Parathyroid adenoma (tissue), 2 donors: ENCODE results near the gene CFAP100.

Experiments
- H2AFZ ChIP-seq: fragments of 300-600 bp; sonication (generic); one replicate; pipeline ENCODE4 v1.7.0; 2017; ENCODE audit warnings: antibody characterized with exemption, mild to moderate bottlenecking
- H3K27ac ChIP-seq: fragments of 300-600 bp; sonication (generic); one replicate; pipeline ENCODE4 v1.7.0; 2017
- H3K27me3 ChIP-seq: fragments of 300-600 bp; sonication (generic); one replicate; pipeline ENCODE4 v1.7.0; 2017; ENCODE audit warnings: low read length; ENCODE audit not compliant: control insufficient read depth, insufficient read depth
- H3K36me3 ChIP-seq: fragments of 300-600 bp; sonication (generic); one replicate; pipeline ENCODE4 v1.7.0; 2017; ENCODE audit warnings: low read length; ENCODE audit not compliant: control insufficient read depth, insufficient read depth
- H3K4me1 ChIP-seq: fragments of 300-600 bp; sonication (generic); one replicate; pipeline ENCODE4 v1.7.0; 2017; ENCODE audit warnings: control low read depth
- H3K4me2 ChIP-seq: fragments of 300-600 bp; sonication (generic); one replicate; pipeline ENCODE4 v1.7.0; 2017; ENCODE audit warnings: low read length
- H3K4me3 ChIP-seq: fragments of 300-600 bp; sonication (generic); one replicate; pipeline ENCODE4 v1.7.0; 2017; ENCODE audit warnings: low read depth, low read length
- H3K79me2 ChIP-seq: fragments of 300-600 bp; sonication (generic); one replicate; pipeline ENCODE4 v1.7.0; 2017; ENCODE audit warnings: control low read depth
- H3K9ac ChIP-seq: fragments of 300-600 bp; sonication (generic); one replicate; pipeline ENCODE4 v1.7.0; 2017; ENCODE audit warnings: mild to moderate bottlenecking
- H3K9me3 ChIP-seq: fragments of 300-600 bp; sonication (generic); one replicate; pipeline ENCODE4 v1.7.0; 2017; ENCODE audit warnings: low read length; ENCODE audit not compliant: control insufficient read depth
- TF ChIP-seq, protein P1 (sequence below): fragments of 300-600 bp; sonication (generic); IDR thresholded peaks from one replicate; pipeline ENCODE4 v1.7.0; 2017; ENCODE audit warnings: antibody characterized with exemption, mild to moderate bottlenecking
- donor health status: primary hyperparathyroidism.

The CFAP100 gene

DNA sequence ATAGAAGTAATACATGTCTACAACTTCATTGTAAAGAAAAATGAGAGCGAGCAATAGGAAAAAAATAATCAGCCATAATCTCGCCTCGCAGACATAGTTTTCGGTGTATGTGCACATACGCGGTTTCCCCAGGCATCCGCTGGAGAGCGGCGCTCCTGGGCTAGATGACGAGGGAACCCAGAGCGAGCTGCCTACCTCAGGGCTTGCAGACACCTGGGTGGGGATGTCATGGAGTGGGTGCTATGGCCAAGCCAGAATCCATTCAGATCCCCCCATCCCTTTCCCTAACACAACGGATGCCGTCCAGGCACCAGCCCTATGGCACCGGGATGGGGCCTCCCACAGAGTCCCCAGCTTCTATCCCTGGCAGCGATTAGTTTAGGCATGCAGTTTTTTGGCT lies 4.5 kb upstream of the CFAP100 start:
- TF ChIP-seq, protein P1, sequence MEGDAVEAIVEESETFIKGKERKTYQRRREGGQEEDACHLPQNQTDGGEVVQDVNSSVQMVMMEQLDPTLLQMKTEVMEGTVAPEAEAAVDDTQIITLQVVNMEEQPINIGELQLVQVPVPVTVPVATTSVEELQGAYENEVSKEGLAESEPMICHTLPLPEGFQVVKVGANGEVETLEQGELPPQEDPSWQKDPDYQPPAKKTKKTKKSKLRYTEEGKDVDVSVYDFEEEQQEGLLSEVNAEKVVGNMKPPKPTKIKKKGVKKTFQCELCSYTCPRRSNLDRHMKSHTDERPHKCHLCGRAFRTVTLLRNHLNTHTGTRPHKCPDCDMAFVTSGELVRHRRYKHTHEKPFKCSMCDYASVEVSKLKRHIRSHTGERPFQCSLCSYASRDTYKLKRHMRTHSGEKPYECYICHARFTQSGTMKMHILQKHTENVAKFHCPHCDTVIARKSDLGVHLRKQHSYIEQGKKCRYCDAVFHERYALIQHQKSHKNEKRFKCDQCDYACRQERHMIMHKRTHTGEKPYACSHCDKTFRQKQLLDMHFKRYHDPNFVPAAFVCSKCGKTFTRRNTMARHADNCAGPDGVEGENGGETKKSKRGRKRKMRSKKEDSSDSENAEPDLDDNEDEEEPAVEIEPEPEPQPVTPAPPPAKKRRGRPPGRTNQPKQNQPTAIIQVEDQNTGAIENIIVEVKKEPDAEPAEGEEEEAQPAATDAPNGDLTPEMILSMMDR: no peak
- no peak overlapping the region for H3K9ac ChIP-seq
- H3K79me2 ChIP-seq: no peaks in the 10 kb centered on the region
- H2AFZ ChIP-seq: no peak overlapping the region
- no peaks in the 10 kb centered on the region for H3K36me3 ChIP-seq
- H3K4me3 ChIP-seq: no peak overlapping the region
- H3K4me1 ChIP-seq: peaks cover 22% of the 10 kb centered on the region
- H3K9me3 ChIP-seq: no peaks in the 10 kb centered on the region
- H3K27ac ChIP-seq: no peak overlapping the region
- no peaks in the 10 kb centered on the region for H3K27me3 ChIP-seq
- no peak overlapping the region for H3K4me2 ChIP-seq

DNA sequence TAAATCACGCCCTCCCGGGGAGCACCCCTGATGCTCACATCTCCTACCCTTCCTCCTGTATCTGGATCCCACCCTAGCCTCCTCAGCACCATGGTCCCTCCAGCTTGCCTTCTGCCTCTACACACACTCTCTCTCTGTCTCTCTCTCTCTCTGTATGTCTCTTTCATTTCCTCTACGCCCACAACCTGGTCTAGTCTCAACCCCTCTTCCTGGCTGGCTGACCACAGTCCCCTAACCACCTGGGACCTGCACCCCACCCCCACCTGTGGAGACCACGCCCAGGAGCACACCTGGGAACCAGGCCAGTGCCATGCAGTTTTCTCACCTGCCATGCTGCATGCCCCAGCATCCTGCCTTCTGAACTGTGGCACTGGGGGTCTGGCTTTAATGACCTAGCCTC lies 4.0 kb upstream of the CFAP100 start:
- Histone ChIP-seq H3K4me1 (peaks cover 22% of the 10 kb centered on the region), H3K79me2 (no peaks in the 10 kb centered on the region), H3K9ac (no peak overlapping the region), H3K27ac (no peak overlapping the region), H3K4me2 (no peak overlapping the region), H2AFZ (no peak overlapping the region), H3K4me3 (no peak overlapping the region), H3K27me3 (no peaks in the 10 kb centered on the region), H3K36me3 (no peaks in the 10 kb centered on the region), H3K9me3 (no peaks in the 10 kb centered on the region)
- TF ChIP-seq, protein P1: no peak

DNA sequence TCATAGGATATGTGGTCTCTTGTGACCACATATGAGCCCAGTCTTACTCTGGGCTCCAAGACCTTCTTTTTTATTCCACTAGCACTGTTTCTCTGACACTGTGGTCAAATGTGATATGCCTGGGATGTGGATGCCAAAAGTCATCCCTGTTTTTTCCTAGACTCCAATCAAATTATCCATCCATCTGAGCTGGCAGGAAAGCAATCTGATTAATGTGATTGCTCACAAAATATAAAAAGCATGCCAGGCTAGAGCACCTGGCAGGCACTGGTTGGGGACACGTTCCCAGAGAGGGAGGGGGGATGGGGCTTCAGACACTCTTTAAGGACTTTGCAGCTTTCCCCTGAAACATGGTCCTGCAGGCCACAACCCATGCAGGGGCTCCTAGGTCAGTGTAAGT lies 3.1 kb upstream of the CFAP100 start:
- Histone ChIP-seq H3K9ac (no peak overlapping the region), H3K79me2 (no peaks in the 10 kb centered on the region), H3K27ac (no peak overlapping the region), H3K27me3 (no peaks in the 10 kb centered on the region), H2AFZ (no peak overlapping the region), H3K4me2 (no peak overlapping the region), H3K9me3 (no peaks in the 10 kb centered on the region), H3K4me1 (peaks cover 22% of the 10 kb centered on the region), H3K36me3 (no peaks in the 10 kb centered on the region), H3K4me3 (no peak overlapping the region)
- TF ChIP-seq, protein P1: no peak

DNA sequence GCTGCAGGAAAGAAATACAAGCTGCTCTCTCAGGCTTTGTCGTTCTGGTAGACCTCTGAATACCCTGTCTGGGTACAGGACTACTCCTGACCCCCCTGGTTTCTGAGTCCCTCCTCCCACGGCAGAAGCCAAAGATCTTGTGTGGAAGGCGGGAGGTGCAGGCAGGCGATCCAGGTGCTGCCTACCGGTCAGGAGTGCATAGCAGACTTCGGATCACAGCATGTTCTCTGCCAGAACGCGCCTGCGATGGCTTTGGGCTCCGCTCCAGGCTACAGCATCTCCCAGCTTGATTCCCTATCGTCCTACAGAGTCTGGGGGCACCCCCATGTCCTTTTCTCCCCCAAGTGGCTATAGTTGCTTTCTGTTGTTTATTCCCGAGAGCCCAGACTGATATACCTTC lies 2.5 kb upstream of the CFAP100 start:
- peak overlapping the region; percentile 5 for H2AFZ ChIP-seq
- H3K79me2 ChIP-seq: no peaks in the 10 kb centered on the region
- H3K9me3 ChIP-seq: no peaks in the 10 kb centered on the region
- no peak overlapping the region for H3K4me3 ChIP-seq
- no peak overlapping the region for H3K4me2 ChIP-seq
- no peak overlapping the region for H3K9ac ChIP-seq
- no peaks in the 10 kb centered on the region for H3K36me3 ChIP-seq
- H3K27ac ChIP-seq: no peak overlapping the region
- peaks cover 22% of the 10 kb centered on the region for H3K4me1 ChIP-seq
- H3K27me3 ChIP-seq: no peaks in the 10 kb centered on the region
- TF ChIP-seq, protein P1: no peak

DNA sequence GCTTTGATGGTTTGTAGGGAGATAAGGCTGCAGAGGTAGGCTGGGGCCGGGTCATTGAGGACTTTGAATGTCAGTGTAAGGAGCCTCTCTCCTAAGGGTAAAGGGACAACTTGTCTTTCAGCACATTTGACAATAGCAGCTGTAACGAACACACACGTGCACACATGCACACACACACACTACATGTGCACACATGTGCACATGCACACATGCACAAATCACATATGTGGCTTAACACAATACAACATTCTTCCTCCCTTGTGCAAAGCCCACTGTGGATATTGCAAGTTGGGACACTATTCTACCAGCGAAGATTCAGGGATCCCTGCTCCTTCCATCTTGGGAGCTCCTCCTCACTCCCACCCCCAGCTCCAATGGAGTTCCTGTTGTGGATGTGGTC lies 1.1 kb upstream of the CFAP100 start:
- Histone ChIP-seq H3K36me3 (no peaks in the 10 kb centered on the region), H3K4me1 (peaks cover 22% of the 10 kb centered on the region), H2AFZ (no peak overlapping the region), H3K9me3 (no peaks in the 10 kb centered on the region), H3K4me3 (no peak overlapping the region), H3K79me2 (no peaks in the 10 kb centered on the region), H3K27ac (no peak overlapping the region), H3K9ac (no peak overlapping the region), H3K27me3 (no peaks in the 10 kb centered on the region), H3K4me2 (no peak overlapping the region)
- TF ChIP-seq, protein P1: no peak
